Lower leg skin (tissue), 4 donors: Measurements from ENCODE around the gene GPR139. TPM values are rescaled to one million over a fixed set of nuclear protein-coding genes. Genes with fewer than 3 reads are reported as not detected.

Experiments used
- DNase-seq, 2 donors: peaks; one replicate each; pipeline ENCODE4 v3.0.0-alpha.2; 2019; ENCODE audit warnings: low spot score in 2 of 2
- H3K4me3 ChIP-seq: fragments of 200-600 bp; sonication (generic); 2 replicates; pipeline ENCODE4 v1.5.1; 2017; ENCODE audit warnings: mild to moderate bottlenecking, low read depth; ENCODE audit not compliant: poor library complexity, severe bottlenecking
- POLR2A ChIP-seq, 2 donors: fragments of 450-650 bp; IDR thresholded peaks; one replicate each; pipeline ENCODE4 v1.6.1; 2016 to 2017; ENCODE audit warnings: antibody characterized with exemption in 2 of 2, mild to moderate bottlenecking in 1 of 2, moderate library complexity in 1 of 2
- WGBS, 2 donors: methylation state at CpG; one replicate each; pipeline ENCODE4 v1.1.5; 2018; 5-methylcytosine and 5-hydroxymethylcytosine counted together
- intact Hi-C: fragments of 100-400 bp; cut with DNase I; formaldehyde crosslinking; loops from one replicate; pipeline ENCODE4 v1.15.0; 2023; ENCODE audit warnings: low total_unique reads
- total RNA-seq, 4 donors: library from RNA; depleted of rRNA; stranded (reverse); fragments of >200 nt; gene quantifications; one replicate each; pipeline ENCODE4 v1.1.0, GENCODE V29; 2016
- TF ChIP-seq, protein P1 (sequence below), 3 donors: fragments of 450-650 bp; IDR thresholded peaks; one replicate each; pipeline ENCODE4 v1.5.1; 2016; ENCODE audit warnings: antibody characterized with exemption in 3 of 3, mild to moderate bottlenecking in 3 of 3, moderate library complexity in 2 of 3

Gene GPR139
- total RNA-seq, 4 donors from 2014 or later: not detected

DNA sequence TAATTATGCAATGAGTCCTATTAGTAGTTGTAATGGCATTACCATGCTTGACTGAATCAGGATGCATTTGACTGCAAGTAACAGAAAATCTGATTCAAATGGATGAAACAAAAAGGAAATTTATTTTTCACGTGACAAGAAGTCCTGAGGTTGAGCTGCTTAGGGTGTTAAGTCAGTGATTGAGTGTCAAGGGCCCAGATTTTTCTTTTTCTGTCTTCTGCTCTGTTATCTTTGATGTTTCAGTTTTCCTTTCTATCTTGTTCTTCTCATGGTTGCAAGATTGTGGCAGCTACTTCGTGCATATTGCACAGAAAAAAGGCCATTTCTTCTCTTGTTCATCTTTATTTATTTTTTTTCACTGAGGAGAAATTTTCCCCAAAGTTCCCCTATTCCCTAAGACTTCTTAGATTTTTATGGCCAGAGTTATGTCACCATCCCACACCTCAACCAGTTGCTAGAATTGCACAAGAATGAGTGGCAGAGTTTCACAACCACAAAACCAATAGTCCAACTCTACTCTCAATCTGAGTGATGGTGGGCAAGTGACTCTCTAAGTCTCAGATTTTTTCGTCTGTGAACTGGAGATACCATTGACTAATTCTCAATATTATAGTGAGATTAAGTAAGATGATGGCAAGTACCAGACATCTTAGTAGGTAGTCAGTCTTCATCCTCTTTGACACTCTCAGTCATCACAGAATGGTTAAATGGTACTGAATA is 15.7 kb upstream of the GPR139 start:
- intact Hi-C loops: no loop called here
- no peak overlapping the region for H3K4me3 ChIP-seq
- DNase-seq: no peak
- 55 to 66% methylated on average over 3 of the region's 3 CpGs for WGBS, 2 donors
- no peak for TF ChIP-seq POLR2A (IDR thresholded peaks at IDR 0.05)
- TF ChIP-seq, protein P1, sequence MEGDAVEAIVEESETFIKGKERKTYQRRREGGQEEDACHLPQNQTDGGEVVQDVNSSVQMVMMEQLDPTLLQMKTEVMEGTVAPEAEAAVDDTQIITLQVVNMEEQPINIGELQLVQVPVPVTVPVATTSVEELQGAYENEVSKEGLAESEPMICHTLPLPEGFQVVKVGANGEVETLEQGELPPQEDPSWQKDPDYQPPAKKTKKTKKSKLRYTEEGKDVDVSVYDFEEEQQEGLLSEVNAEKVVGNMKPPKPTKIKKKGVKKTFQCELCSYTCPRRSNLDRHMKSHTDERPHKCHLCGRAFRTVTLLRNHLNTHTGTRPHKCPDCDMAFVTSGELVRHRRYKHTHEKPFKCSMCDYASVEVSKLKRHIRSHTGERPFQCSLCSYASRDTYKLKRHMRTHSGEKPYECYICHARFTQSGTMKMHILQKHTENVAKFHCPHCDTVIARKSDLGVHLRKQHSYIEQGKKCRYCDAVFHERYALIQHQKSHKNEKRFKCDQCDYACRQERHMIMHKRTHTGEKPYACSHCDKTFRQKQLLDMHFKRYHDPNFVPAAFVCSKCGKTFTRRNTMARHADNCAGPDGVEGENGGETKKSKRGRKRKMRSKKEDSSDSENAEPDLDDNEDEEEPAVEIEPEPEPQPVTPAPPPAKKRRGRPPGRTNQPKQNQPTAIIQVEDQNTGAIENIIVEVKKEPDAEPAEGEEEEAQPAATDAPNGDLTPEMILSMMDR (IDR thresholded peaks at IDR 0.05): no peak

DNA sequence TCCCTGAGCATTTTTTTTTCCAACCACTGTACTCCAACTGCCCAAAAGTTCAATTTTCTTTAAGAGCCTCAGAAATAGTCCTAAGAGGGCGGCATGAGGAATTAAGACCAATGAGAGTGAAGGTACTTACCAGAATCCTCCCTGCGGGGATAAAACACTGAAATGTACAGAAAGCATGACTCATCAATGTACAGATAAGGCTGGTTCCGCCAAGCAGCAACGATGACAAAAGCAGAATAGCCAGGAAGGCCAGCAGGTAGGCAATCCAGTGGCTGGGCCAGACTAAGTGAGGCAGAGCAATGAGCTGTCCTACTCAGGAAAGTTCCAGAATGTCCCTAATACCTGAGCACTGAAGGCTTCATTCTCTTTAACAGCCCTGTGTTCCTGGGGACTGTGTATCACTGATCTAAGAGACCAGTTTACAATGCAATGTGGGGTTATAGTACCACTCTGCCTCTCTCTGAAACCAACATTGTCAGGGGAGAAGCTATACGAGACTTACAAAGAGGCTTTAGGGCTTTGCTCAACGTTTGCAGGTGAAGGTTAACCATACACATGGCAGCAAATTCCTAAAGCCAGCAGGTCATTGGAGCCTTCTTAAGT is 11.0 kb upstream of the GPR139 start:
- 57 to 62% methylated on average over 6 of the region's 6 CpGs for WGBS, 2 donors
- no peak for DNase-seq
- H3K4me3 ChIP-seq: no peak overlapping the region
- intact Hi-C loops: loop anchor here (5.0 kb wide), 1 partner anchor 827 kb away; no protein-coding TSS in a partner anchor
- TF ChIP-seq, protein P1 (IDR thresholded peaks at IDR 0.05): no peak
- no peak for TF ChIP-seq POLR2A (IDR thresholded peaks at IDR 0.05)

DNA sequence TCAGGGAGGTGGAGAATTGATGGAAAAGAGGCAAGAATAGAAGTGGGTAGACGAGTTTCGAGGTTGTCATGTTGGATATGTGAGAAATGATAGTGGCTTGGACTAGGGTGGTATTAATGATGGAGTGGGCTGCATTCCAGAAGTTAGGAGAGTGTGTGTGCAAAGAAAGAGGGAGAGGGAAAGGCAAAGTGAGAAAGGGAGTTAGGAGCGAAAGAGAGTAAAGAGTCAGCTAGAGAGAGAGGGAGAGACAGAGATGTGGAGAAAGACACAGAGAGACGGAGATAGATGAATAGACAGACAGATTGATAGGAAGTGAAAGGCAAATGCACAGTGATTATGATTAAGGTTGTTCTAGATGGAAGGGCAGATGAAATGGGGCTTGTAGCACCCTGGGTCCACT is 5.4 kb upstream of the GPR139 start:
- intact Hi-C loops: no loop called here
- TF ChIP-seq, protein P1 (IDR thresholded peaks at IDR 0.05): no peak
- no peak for TF ChIP-seq POLR2A (IDR thresholded peaks at IDR 0.05)
- no peak overlapping the region for H3K4me3 ChIP-seq
- no peak for DNase-seq
- 80 to 84% methylated on average over 4 of the region's 4 CpGs for WGBS, 2 donors

DNA sequence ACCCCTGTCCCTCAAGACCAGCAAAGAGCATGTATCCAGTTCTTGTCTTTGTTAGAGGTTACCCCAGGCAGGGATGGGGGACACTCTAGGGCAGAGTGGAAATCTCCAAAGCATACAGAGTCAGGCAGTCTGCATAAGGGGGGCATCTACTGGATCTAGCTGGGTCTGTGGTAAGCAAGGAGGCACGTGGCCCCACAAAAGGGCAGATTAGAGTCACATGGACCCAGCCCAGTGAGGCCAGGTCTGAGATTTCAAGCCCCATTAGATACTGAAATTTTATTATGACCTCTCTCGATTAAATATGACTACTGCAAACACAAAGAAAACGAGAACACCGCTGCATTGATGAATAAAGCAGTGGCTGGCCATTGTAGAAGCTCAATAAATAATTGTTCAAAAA is 1.6 kb upstream of the GPR139 start:
- no peak for TF ChIP-seq POLR2A (IDR thresholded peaks at IDR 0.05)
- TF ChIP-seq, protein P1 (IDR thresholded peaks at IDR 0.05): no peak
- DNase-seq: peak in 1 of 2 donors; percentile 21
- no peak overlapping the region for H3K4me3 ChIP-seq
- intact Hi-C loops: no loop called here
- WGBS, 2 donors: 69 to 70% methylated on average over 4 of the region's 4 CpGs

DNA sequence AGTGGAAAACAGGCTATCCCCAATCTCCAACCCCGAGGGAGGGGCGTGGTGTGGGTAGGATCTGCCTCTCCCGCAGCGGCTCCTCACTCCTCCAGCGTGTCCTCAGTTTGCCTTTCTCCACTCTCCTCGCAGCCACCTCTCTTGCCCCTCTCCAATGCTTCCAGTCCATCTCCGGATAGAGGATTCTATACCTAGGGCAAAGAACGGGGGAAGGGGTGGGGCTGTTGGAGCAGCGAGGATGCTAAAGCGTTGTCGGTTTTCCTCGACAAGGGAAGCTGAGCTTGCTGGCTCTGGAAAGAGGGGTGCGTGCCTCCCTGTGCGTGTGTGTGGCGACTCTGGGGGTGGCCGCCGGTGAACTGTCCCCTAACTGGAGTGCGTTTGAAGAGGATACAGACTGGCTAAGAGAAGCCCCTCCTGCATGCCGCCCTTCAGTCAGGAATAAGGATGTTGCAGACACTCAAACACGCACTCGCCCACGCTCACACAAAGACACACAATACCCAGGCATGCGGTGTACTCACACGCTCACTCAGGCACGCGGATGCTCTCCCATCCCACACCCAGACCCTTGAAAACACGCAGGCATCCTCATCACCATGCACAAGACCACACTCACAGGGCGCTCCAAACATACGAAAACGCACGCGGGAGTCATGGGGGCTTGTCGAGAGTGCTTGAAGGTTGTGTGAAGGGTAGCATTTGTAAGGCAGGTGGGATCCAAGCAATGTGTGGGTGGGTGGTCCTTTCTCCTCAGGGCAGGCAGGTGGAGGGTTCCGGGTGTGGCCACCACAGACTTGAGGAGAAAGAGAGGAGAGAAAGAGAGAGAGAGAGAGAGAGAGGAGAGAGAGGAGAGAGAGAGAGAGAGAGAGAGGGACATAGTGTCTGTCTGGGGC is 655 bp upstream of the GPR139 start:
- H3K4me3 ChIP-seq: no peak overlapping the region
- TF ChIP-seq, protein P1 (IDR thresholded peaks at IDR 0.05): no peak
- no peak for TF ChIP-seq POLR2A (IDR thresholded peaks at IDR 0.05)
- DNase-seq: peak in 1 of 2 donors; percentile 50
- intact Hi-C loops: no loop called here
- 8 to 17% methylated on average over 34 of the region's 34 CpGs for WGBS, 2 donors
